Uterus (tissue), 4 donors: ENCODE measurements around the gene GPR34. TPM values are rescaled to one million over a fixed set of nuclear protein-coding genes. Genes with fewer than 3 reads are reported as not detected.

Experiments
- DNase-seq, 2 donors: peaks; one replicate each; pipeline ENCODE4 v3.0.0-alpha.2; 2019 to 2020
- H3K27ac ChIP-seq, 2 donors: fragments of 200-600 bp; sonication (generic); 1 replicate in 1 of 2; 2 replicates in 1 of 2; pipeline ENCODE4 v1.5.1; 2016 to 2018
- H3K27me3 ChIP-seq, 2 donors: fragments of 200-600 bp; sonication (generic); one replicate each; pipeline ENCODE4 v1.5.1; 2018 to 2019; ENCODE audit warnings: control low read depth in 1 of 2
- H3K36me3 ChIP-seq, 2 donors: fragments of 200-600 bp; sonication (generic); one replicate each; pipeline ENCODE4 v1.5.1; 2019; ENCODE audit warnings: control low read depth in 1 of 2
- H3K4me1 ChIP-seq, 2 donors: fragments of 200-600 bp; sonication (generic); one replicate each; pipeline ENCODE4 v1.5.1; 2018 to 2019; ENCODE audit warnings: control low read depth in 1 of 2
- H3K4me3 ChIP-seq, 2 donors: fragments of 200-600 bp; sonication (generic); 1 replicate in 1 of 2; 2 replicates in 1 of 2; pipeline ENCODE4 v1.5.1; 2018 to 2019; ENCODE audit warnings: mild to moderate bottlenecking in 1 of 2
- H3K9me3 ChIP-seq, 2 donors: fragments of 200-600 bp; sonication (generic); one replicate each; pipeline ENCODE4 v1.5.1; 2019; ENCODE audit warnings: control low read depth in 1 of 2
- POLR2A ChIP-seq, 2 donors: fragments of 450-650 bp; IDR thresholded peaks; one replicate each; pipeline ENCODE4 v1.6.1; 2016; ENCODE audit warnings: antibody characterized with exemption in 2 of 2, mild to moderate bottlenecking in 1 of 2, moderate library complexity in 1 of 2
- intact Hi-C: fragments of 100-400 bp; cut with DNase I; formaldehyde crosslinking; loops from one replicate; pipeline ENCODE4 v1.15.1; 2023; ENCODE audit warnings: low total_unique reads
- total RNA-seq, 4 donors: library from RNA; depleted of rRNA in 3 of 4; stranded (reverse); fragments of >200 nt in 3 of 4; gene quantifications; one replicate each; pipeline versions ENCODE4 v1.1.0 to v1.2.4, GENCODE V29; 2014 to 2023
- TF ChIP-seq, protein P1 (sequence below), 4 experiments: fragments of 200-600 bp in 2 of 4; fragments of 450-650 bp in 2 of 4; sonication (generic) in 2 of 4; IDR thresholded peaks; one replicate each; pipeline ENCODE4 v1.5.1; 2016 to 2019; ENCODE audit warnings: antibody characterized with exemption in 4 of 4, mild to moderate bottlenecking in 2 of 4, moderate library complexity in 1 of 4
- donor health status: DM: yes; HTN: yes; CAD: no.

GPR34 gene
- total RNA-seq, 4 donors from 2014 or later = 0.26 to 12.0 (median 8.3) TPM

DNA sequence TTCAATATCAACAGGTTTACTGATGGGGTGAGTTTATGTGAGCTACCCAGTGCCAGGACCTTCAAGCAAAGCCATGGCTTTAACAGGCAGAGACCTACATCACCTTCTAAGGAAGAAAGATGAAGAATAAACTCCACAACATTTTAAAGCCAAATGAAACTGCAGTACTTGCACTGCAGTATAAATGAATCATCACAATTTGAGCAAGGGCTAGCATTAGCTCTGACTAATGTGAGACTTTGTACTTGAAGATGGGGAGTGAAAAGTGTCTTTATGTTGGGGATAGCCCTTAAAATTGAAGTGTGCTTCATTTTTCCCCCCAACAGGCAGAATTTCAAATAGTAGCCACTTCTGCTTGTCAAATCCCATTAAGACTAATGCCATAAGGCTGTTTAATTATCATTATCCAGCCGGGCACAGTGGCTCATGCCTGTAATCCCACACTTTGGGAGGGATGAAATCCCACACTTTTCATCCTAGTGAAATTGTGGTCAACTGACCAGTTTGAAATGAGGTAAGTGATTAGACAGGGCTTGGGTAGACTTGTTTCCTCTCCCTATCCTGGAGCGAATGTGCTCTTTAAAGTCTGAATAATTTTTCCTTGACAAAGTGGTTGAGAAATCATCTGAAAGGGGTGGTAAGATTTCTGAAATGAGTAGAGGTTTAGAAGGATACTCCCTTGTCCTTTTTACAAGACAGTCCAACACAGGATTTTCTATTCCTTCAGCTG, 27.2 kb upstream of the GPR34 start:
- Histone ChIP-seq H3K27ac (no peak overlapping the region), H3K4me1 (no peaks in the 10 kb centered on the region), H3K36me3 (no peaks in the 10 kb centered on the region), H3K27me3 (no peaks in the 10 kb centered on the region), H3K9me3 (no peaks in the 10 kb centered on the region), H3K4me3 (no peak overlapping the region)
- intact Hi-C loops = no loop called here
- no peak for DNase-seq
- no peak for TF ChIP-seq POLR2A (IDR thresholded peaks at IDR 0.05)
- TF ChIP-seq, protein P1, sequence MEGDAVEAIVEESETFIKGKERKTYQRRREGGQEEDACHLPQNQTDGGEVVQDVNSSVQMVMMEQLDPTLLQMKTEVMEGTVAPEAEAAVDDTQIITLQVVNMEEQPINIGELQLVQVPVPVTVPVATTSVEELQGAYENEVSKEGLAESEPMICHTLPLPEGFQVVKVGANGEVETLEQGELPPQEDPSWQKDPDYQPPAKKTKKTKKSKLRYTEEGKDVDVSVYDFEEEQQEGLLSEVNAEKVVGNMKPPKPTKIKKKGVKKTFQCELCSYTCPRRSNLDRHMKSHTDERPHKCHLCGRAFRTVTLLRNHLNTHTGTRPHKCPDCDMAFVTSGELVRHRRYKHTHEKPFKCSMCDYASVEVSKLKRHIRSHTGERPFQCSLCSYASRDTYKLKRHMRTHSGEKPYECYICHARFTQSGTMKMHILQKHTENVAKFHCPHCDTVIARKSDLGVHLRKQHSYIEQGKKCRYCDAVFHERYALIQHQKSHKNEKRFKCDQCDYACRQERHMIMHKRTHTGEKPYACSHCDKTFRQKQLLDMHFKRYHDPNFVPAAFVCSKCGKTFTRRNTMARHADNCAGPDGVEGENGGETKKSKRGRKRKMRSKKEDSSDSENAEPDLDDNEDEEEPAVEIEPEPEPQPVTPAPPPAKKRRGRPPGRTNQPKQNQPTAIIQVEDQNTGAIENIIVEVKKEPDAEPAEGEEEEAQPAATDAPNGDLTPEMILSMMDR (IDR thresholded peaks at IDR 0.05) = no peak

DNA sequence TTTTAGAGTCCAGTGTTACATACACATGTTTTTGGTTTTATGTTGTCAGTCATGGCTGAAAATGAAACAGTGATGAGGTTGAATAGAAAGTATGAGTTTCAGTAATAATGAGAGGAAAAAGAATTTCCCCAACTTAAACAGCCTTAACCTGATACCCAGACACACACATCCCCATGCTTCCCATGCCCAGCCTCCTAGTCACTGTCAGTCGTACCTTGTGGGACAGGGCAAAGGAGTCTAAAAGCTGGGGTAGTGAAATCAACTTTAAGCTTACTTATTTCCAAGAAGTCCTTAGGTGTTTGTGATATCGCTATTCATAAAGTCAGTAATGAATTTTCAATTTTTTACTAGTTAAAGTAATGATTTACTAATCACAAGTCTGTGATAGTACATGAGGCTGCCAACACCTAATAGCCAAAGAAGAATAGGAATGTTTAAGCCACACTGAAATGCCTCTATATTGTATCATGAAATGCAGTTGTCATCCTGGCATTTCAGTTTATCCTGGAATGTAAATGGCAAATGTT, 24.3 kb upstream of the GPR34 start:
- Histone ChIP-seq H3K4me3 (no peak overlapping the region), H3K27me3 (no peaks in the 10 kb centered on the region), H3K27ac (no peak overlapping the region), H3K36me3 (no peaks in the 10 kb centered on the region), H3K4me1 (no peaks in the 10 kb centered on the region), H3K9me3 (no peaks in the 10 kb centered on the region)
- intact Hi-C loops = no loop called here
- TF ChIP-seq, protein P1 (IDR thresholded peaks at IDR 0.05) = no peak
- no peak for TF ChIP-seq POLR2A (IDR thresholded peaks at IDR 0.05)
- DNase-seq = no peak

DNA sequence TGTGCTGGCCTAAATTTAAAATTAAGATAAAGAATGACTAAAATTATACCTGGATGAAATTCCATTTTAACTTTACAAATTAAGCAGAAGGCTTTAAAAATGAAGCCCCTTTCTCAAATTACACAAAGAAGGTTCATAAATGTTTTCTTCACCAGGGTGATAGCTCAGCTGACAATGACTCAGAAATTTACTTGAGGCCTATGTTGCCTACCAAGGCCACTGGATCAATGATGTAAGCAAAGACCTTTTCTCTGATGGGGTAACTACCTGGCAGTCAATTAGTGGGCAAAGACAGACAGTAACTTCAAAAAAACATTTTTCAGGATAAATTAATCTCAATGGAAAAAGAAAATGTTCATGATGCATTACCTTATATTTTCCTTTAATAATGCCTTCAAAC, 23.9 kb upstream of the GPR34 start:
- DNase-seq = no peak
- H3K4me1 ChIP-seq = no peaks in the 10 kb centered on the region
- H3K4me3 ChIP-seq = no peak overlapping the region
- TF ChIP-seq, protein P1 (IDR thresholded peaks at IDR 0.05) = no peak
- TF ChIP-seq POLR2A (IDR thresholded peaks at IDR 0.05) = no peak
- H3K9me3 ChIP-seq = no peaks in the 10 kb centered on the region
- H3K27ac ChIP-seq = no peak overlapping the region
- H3K36me3 ChIP-seq = no peaks in the 10 kb centered on the region
- intact Hi-C loops = no loop called here
- no peaks in the 10 kb centered on the region for H3K27me3 ChIP-seq

DNA sequence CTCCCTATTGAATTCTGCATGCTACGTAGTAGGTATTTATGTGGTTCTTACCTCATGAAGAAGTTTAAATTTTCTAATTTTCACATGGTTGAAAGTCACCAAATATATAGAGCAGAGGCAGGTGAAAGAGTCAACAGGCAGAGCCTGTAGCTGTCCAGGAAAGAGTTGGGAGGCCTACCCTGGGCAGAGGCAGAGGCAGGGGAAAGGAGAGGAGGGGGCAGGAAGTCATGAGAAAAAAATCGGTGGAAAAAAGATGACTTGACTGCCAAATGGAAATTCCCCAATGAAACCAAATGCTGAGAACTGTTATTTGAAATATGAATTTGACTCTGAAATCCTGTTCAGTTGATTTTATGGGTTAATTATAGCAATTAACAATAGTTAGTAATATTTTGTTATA, 23.1 kb upstream of the GPR34 start:
- H3K27me3 ChIP-seq = no peaks in the 10 kb centered on the region

DNA sequence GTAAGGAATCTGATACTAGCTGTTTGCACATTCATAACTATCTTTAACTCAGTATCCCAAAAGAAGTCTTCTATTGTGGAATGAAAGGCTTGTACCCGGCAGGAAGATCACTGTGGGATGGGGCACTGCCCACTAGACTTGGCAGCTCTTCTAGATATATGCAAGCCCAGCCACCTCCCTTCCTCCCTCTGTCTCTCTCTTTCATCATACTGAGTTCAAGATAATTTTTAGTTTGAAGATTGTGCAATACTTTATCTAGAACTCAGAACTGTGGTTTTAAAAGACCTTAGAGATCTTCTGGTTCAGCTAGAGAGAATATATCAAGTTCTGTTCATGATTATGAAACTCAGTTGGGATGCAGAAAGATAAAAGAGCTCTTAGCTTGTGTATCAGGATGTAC, 22.5 kb upstream of the GPR34 start:
- intact Hi-C loops = no loop called here
- no peak overlapping the region for H3K4me3 ChIP-seq
- DNase-seq = no peak
- no peaks in the 10 kb centered on the region for H3K27me3 ChIP-seq
- H3K36me3 ChIP-seq = no peaks in the 10 kb centered on the region
- no peak overlapping the region for H3K27ac ChIP-seq
- H3K4me1 ChIP-seq = no peaks in the 10 kb centered on the region
- TF ChIP-seq, protein P1 (IDR thresholded peaks at IDR 0.05) = no peak
- no peak for TF ChIP-seq POLR2A (IDR thresholded peaks at IDR 0.05)
- H3K9me3 ChIP-seq = no peaks in the 10 kb centered on the region

More for the DNA sequence above, 23.1 kb upstream of the GPR34 start:
- no peak overlapping the region for H3K27ac ChIP-seq
- DNase-seq = no peak
- intact Hi-C loops = no loop called here
- no peak overlapping the region for H3K4me3 ChIP-seq
- H3K4me1 ChIP-seq = no peaks in the 10 kb centered on the region
- H3K9me3 ChIP-seq = no peaks in the 10 kb centered on the region
- H3K36me3 ChIP-seq = no peaks in the 10 kb centered on the region
- TF ChIP-seq POLR2A (IDR thresholded peaks at IDR 0.05) = no peak
- TF ChIP-seq, protein P1 (IDR thresholded peaks at IDR 0.05) = no peak
